ENCODE data around the gene POLK. TPM values are rescaled to one million over a fixed set of nuclear protein-coding genes. Genes with fewer than 3 reads are reported as not detected.

POLK gene
- total RNA-seq, 1 experiment from 2014 or later = 30.2 TPM

DNA sequence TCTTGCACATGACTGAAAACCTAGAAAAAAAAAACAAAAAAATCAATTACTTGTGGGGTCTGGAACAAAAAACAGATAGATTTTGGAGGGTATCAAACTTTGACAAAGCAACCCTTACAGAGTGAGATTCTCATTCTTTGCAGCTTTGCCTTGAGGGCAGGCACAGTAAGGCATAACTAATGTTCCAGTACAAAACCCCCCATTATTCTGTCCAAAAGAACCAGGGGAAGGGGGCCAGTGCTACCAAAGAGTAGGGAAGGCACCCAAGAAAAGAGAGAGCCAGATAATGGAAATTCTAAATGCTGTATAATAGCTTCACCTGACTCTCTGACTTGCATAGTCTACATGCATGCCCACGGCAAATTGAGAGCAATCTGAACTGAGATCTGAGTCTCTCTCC is 12.9 kb downstream of the POLK start:
- H3K9me3 Mint-ChIP-seq (ENCODE audit: unreplicated experiment) = peaks cover 6% of the 10 kb centered on the region
- BruUV-seq (replicated peaks) = no TSS peak
- no peaks in the 10 kb centered on the region for H3K36me3 Mint-ChIP-seq (ENCODE audit: insufficient read depth, unreplicated experiment)
- no peak overlapping the region for H3K4me3 Mint-ChIP-seq (ENCODE audit: unreplicated experiment)
- no peaks in the 10 kb centered on the region for H3K27me3 Mint-ChIP-seq (ENCODE audit: insufficient read depth, unreplicated experiment)
- CTCF ChIA-PET = interaction anchor here (0.5 to 0.6 kb wide), 2 partner anchors 224 to 650 kb away, joined by 3 read pairs; no protein-coding TSS in a partner anchor
- POLR2A ChIA-PET = interaction anchor here (0.9 kb wide), 1 partner anchor 9 kb away, joined by 3 read pairs; no protein-coding TSS in a partner anchor
- no peak for DNase-seq (ENCODE audit: unreplicated experiment)
- no peak overlapping the region for H3K27ac Mint-ChIP-seq (ENCODE audit: low read depth, unreplicated experiment)
- TF ChIP-seq, protein P1, sequence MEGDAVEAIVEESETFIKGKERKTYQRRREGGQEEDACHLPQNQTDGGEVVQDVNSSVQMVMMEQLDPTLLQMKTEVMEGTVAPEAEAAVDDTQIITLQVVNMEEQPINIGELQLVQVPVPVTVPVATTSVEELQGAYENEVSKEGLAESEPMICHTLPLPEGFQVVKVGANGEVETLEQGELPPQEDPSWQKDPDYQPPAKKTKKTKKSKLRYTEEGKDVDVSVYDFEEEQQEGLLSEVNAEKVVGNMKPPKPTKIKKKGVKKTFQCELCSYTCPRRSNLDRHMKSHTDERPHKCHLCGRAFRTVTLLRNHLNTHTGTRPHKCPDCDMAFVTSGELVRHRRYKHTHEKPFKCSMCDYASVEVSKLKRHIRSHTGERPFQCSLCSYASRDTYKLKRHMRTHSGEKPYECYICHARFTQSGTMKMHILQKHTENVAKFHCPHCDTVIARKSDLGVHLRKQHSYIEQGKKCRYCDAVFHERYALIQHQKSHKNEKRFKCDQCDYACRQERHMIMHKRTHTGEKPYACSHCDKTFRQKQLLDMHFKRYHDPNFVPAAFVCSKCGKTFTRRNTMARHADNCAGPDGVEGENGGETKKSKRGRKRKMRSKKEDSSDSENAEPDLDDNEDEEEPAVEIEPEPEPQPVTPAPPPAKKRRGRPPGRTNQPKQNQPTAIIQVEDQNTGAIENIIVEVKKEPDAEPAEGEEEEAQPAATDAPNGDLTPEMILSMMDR (IDR thresholded peaks at IDR 0.05; ENCODE audit: unreplicated experiment) = no peak
- intact Hi-C loops (cut with micrococcal nuclease) = no loop called here
- peaks cover 8% of the 10 kb centered on the region for H3K4me1 Mint-ChIP-seq (ENCODE audit: insufficient read depth, unreplicated experiment)

DNA sequence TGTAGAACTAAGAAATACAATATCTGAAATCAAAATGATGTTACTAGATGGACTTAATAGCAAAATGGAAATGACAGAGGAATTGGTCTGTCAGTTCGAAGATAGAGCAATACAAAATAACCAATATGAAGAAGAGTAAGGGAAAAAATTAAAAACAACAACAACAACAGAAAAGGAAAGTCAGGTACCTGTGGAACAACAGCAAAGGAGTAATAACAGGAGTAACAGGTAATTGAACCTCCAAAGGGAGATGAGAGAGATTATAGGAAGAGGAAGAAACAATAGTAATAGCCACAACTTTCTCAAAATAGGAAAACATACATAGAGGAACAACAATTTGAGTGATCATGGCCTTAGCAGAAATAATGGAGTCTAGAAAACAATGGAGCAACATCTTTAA is 13.7 kb downstream of the POLK start:
- Mint-ChIP-seq H3K9me3 (ENCODE audit: unreplicated experiment) (peaks cover 6% of the 10 kb centered on the region), H3K4me3 (ENCODE audit: unreplicated experiment) (no peak overlapping the region), H3K4me1 (ENCODE audit: insufficient read depth, unreplicated experiment) (peaks cover 6% of the 10 kb centered on the region), H3K27me3 (ENCODE audit: insufficient read depth, unreplicated experiment) (no peaks in the 10 kb centered on the region), H3K27ac (ENCODE audit: low read depth, unreplicated experiment) (no peak overlapping the region), H3K36me3 (ENCODE audit: insufficient read depth, unreplicated experiment) (no peaks in the 10 kb centered on the region)
- CTCF ChIA-PET = interaction anchor here (0.5 kb wide), 1 partner anchor 650 kb away, joined by 3 read pairs; no protein-coding TSS in a partner anchor
- no peak for DNase-seq (ENCODE audit: unreplicated experiment)
- POLR2A ChIA-PET = interaction anchor here (0.9 kb wide), 1 partner anchor 9 kb away, joined by 3 read pairs; no protein-coding TSS in a partner anchor
- TF ChIP-seq, protein P1 (IDR thresholded peaks at IDR 0.05; ENCODE audit: unreplicated experiment) = no peak
- BruUV-seq (replicated peaks) = no TSS peak
- intact Hi-C loops (cut with micrococcal nuclease) = no loop called here

DNA sequence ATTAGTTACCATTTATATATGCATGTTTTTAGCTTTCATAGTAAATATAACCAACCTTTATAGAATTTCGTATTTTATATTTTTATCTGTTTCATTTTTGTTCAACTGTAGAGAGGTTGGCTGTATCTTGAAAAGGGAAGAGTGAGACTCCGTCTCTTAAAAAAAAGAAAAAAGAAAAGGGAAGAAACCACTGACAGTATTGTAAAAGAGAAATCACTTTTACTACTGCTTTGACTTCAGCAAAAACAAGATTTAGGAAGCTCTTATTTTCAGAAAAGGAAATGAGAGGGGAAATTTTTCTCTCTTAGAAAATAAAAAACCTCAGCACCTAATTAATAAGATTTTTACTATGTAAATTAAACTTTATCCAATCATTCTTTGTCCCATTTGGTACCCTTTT is 14.4 kb downstream of the POLK start:
- CTCF ChIA-PET = no interaction called here
- BruUV-seq (replicated peaks) = no TSS peak
- TF ChIP-seq, protein P1 (IDR thresholded peaks at IDR 0.05; ENCODE audit: unreplicated experiment) = no peak
- Mint-ChIP-seq H3K9me3 (ENCODE audit: unreplicated experiment) (peaks cover 4% of the 10 kb centered on the region), H3K27me3 (ENCODE audit: insufficient read depth, unreplicated experiment) (no peaks in the 10 kb centered on the region), H3K4me3 (ENCODE audit: unreplicated experiment) (no peak overlapping the region), H3K27ac (ENCODE audit: low read depth, unreplicated experiment) (no peak overlapping the region), H3K36me3 (ENCODE audit: insufficient read depth, unreplicated experiment) (no peaks in the 10 kb centered on the region), H3K4me1 (ENCODE audit: insufficient read depth, unreplicated experiment) (peaks cover 6% of the 10 kb centered on the region)
- DNase-seq (ENCODE audit: unreplicated experiment) = no peak
- intact Hi-C loops (cut with micrococcal nuclease) = no loop called here
- POLR2A ChIA-PET = interaction anchor here (0.6 to 1.4 kb wide), 3 partner anchors 10 to 16 kb away, joined by 3 to 4 read pairs (median 3); no protein-coding TSS in a partner anchor

DNA sequence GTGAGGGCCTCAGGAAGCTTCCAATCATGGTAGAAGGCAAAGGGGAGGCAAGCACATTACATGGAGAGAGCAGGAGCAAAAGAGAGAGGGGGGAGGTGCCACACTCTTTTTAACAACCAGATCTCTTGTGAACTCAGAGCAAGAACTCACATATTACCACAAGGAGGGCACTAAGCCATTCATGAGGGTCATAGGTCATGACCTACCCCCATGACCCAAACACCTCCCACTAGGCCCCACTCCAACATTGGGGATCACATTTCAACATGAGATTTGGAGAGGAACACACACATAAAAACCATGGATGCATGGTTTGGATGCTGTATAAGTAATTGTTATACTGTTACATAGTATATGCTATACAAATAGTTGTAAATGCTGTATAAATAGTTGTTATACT is 17.5 kb downstream of the POLK start:
- Mint-ChIP-seq H3K9me3 (ENCODE audit: unreplicated experiment) (no peaks in the 10 kb centered on the region), H3K27me3 (ENCODE audit: insufficient read depth, unreplicated experiment) (no peaks in the 10 kb centered on the region), H3K4me3 (ENCODE audit: unreplicated experiment) (no peak overlapping the region), H3K4me1 (ENCODE audit: insufficient read depth, unreplicated experiment) (peaks cover 6% of the 10 kb centered on the region), H3K27ac (ENCODE audit: low read depth, unreplicated experiment) (no peak overlapping the region), H3K36me3 (ENCODE audit: insufficient read depth, unreplicated experiment) (peaks cover 1% of the 10 kb centered on the region)
- ChIA-PET POLR2A (no interaction called here), CTCF (no interaction called here)
- intact Hi-C loops (cut with micrococcal nuclease) = no loop called here
- no peak for DNase-seq (ENCODE audit: unreplicated experiment)
- TF ChIP-seq, protein P1 (IDR thresholded peaks at IDR 0.05; ENCODE audit: unreplicated experiment) = no peak
- no TSS peak for BruUV-seq (replicated peaks)
